HG02885 (cell line): ENCODE measurements around the gene ARHGAP10.
A peak's percentile ranks its signal among the peaks of the same experiment; 100 is the strongest.

Experiments
- ATAC-seq: cut with Tn5 transposase; IDR thresholded peaks from one replicate; pipeline ENCODE4 v1.9.1; 2021; ENCODE audit warnings: mild to moderate bottlenecking; ENCODE audit not compliant: unreplicated experiment, poor library complexity

ARHGAP10 gene

GRCh38 chr4:148054275-148054674 lies 322.4 kb downstream of the ARHGAP10 start:
- ATAC-seq, result no peak

DNA sequence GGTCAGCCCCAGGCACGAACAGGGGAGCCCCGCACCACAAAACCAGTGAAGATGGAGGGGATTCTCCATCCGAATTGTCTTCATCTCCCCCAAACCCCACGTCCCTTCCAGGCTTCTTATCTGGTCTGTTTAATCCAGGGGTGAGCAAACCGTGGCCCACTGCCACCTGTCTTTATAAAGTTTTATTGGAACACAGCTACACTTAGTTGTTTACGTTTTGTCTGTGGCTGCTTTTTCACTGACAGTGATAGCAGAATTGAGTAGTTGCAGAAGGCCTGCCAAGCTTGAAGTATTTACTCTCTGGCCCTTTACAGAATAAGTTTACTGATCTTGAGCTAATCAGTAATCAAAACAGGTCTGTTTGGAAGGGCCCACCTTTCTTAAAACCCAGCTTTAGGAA lies 324.0 kb downstream of the ARHGAP10 start:
- no peak for ATAC-seq

DNA sequence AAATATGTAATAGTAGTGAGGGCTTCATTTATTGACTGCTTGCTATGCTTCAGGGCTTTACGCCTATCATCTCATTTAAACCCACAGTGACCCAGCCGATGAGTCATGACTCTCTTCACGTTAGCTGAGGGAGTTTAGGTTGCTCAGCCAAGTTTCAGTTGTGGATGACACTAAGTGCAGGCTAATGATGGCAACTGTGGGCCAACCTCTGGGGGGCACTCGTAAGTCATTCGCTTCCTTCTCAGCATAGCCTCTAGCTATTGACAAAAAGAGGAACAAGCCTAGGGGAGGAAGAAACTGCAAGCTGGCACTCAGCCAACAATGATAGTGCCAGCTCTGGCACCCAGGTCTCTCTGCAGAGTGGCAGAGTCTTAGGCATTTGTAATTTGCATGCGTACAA lies 325.0 kb downstream of the ARHGAP10 start:
- ATAC-seq, result peak; percentile 81

DNA sequence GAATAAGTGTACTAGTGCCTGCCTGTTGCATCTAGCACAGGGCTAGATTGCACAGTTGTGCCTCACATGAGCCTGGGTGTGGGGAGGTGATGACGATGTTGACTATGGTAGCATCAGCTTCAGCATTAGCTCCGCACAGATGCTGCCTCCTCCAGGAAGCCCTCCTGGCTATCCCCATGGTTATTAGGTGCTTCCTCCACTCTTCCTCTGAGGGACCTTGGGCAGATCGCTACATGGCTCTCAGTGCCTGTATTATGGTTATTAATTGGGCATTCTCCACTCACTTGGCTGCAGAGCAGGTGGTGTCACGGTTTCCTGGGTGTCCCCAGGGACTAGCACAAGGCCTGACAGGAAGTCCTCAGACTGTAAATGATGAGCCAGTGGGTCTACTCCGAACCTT lies 325.6 kb downstream of the ARHGAP10 start:
- peak; percentile 44 for ATAC-seq

DNA sequence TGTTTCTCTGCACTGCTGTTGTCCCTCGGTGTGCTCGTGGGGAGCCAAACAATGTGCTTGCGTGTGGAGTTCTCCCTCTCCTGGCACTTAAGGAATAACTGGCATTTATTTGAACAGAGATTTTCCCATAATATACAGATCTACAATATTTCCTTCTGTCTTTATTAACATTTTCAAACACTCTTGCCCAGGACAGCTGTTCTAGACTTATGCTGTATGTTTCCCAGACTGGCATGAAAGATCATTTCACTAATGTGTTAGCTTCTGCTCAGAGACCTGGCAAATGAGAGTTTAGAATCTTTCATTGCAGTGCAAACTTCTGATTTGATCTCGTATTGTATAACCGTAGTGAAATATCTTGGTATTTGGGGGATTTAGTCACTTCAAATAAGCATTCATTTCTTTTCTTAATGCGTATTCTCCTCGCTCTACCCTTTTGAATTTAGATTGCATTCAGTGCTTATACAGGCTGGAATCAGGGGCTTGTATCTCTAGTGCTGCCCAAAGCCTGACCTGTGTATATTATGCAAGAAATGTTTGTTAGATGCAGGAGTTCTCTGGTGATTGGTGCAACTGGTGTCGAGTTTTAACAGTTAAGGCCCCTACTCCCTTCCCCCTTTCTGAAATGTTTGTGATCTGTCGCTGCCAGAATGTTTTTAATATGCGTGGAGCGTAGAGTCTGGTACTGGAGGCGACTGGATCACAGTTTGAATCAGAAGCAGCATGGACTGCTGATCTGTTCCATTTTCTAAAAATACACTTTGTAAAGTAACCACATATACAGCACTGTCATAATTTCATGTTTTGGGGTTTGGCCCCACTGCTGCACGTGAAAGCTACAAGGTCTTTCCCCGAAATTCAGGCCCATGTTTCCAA lies 326.3 kb downstream of the ARHGAP10 start:
- no peak for ATAC-seq

- ATAC-seq, result no peak
Observed at GRCh38 chr4:148059617-148060180, 327.8 kb downstream of the ARHGAP10 start.

DNA sequence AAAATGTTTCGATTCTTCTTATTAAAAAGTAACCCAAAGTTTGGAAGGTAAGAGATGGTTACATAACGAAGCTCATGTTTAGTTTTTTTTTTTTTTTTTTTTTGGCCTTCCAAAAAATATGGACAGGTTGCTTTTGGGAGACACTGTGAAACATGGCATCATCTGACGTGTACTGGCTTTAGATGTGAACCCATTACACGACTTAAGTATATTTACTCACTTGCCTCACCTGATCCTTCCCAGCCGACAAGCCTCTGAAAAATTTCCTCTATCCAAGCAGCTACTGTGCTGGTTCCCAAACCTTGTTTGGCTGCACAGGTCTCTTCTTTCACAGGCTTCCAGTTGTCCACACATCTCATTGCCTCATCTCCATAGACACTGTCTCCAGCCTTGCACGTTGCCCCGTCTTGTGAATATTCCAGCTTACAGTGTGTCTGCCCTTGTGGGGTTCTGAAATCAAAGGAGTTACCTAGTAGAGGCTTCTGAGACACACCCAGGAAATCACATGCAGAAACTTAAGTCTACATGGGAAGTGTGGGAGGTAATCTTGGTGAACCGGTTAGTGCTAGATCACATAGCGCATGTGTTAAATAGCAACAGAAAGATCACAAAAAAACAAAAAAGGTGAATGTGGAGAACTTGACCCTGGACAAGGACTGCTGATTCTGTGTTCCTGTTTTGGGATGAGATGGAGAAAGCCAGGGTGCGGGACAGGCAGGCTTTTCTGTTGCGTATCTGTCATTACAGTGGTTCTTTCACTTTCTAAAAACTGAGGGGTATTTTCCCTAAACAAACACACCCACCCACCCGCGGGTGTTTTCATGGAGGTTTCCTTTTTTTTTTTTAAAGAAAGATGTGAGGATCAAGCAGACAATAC lies 328.6 kb downstream of the ARHGAP10 start:
- ATAC-seq, result peak; percentile 28

DNA sequence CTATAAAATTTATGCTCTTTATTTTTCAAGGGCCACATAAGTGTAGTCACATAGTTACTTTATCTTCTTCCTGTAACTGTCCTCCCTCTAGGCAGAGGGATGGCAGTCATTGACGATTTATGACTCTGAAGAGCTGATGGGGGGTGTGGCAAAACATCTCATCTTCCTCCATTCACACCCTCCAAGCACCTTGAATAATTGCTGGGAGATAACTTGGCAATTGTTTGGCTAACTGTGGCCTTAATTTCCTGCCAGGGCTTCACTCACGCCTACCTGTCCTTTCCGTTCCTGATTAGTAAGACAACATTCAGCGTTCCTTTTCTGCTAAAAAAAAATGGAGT lies 329.2 kb downstream of the ARHGAP10 start:
- no peak for ATAC-seq

GRCh38 chr4:148061795-148062194 lies 329.9 kb downstream of the ARHGAP10 start:
- no peak for ATAC-seq

DNA sequence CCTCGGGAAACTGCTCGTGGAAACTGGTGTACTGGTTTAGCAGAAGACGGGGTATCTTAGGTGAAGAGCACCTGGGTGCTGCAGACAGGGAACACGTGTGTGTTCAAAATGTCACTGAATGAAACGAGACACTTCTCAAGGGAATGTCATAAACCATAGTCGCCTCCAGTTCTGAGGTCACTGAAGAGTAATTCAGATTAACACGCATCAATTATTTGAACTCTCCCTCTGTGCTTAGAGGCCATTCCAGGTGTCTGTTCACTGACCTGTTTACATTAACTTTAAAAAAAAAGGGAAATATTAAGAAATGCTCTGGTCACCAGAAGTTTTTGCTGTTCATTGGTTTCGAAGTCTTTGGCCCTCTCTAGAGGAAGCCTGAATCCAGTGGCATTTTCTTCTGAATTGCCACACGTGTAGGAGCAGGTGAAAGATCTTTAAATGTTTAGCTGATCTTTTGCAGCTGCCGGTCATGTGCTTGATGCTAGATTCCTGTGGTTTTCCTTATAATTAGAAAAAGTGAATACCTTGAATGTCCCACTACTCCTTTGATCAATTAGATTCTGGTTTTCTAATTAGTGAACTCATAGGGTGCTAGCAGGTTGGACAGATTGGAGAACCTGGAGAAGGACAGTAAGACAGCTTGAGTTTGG lies 330.5 kb downstream of the ARHGAP10 start:
- no peak for ATAC-seq

DNA sequence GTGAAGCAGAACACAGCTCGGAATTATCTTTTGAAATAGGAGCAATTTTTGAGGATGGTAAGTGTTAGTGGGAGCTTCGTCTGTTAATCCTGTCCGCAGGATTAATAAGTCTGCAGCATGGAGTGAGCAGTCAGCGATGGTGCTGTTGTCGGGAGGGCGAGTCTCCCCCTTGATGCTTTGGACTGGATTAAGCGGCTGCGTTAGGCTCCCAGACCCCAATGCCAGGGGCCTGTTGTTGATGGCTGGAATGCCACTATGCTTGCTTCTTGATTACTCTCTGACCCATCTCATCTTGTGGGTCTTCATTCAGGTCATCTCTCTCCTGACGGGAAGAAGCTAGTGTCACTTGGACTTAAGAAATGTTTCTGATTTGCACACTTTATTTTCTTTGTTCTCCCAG lies 332.6 kb downstream of the ARHGAP10 start:
- ATAC-seq, result no peak

DNA sequence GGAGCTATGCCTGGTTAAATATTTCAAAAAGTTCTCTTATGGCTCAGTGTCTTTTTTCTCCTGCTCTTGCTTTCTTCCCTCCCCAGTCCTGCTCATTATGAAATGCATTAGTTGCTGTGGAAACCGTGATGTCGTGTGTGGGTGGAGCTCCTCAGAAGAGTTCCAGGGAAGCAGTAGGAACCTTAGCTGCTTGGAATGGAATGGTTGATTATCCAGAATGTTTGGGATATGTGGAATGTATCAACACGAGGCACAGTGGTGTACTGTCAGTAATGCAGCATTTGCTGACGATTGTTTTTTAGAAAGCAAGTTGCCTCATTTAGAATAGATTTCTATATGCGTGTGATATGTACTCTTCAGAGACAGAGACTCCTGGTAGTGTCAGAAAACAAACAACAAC lies 333.2 kb downstream of the ARHGAP10 start:
- ATAC-seq, result no peak

DNA sequence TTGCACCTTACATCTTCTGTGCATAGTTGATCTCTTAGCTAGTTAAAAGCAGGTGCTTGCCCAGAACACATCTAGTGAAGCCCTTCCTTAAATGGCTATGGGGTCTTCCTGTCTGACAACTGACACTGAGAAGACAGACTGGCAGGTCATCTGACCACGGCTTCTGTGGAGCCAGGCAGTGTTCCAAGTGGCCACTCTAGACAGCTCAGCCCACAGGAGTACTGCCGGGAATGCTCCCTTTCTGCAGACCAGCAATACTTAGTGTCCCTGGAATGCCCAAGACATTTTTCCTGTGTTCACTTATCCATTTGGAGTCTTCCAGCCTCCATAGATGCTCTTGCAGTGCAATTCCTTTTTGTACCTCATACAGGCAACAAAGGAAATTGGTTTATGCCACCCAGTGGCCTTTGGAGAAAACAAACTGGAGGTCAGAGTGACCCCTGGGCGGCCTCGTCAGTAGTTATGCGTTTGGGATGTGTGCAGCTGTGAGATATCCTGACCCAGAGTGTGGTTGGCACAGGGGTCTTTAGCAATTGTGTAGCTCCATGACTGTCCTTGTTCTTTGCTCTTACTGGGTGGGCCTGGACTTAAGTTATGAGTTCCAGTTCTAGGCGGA lies 335.5 kb downstream of the ARHGAP10 start:
- ATAC-seq, result no peak

DNA sequence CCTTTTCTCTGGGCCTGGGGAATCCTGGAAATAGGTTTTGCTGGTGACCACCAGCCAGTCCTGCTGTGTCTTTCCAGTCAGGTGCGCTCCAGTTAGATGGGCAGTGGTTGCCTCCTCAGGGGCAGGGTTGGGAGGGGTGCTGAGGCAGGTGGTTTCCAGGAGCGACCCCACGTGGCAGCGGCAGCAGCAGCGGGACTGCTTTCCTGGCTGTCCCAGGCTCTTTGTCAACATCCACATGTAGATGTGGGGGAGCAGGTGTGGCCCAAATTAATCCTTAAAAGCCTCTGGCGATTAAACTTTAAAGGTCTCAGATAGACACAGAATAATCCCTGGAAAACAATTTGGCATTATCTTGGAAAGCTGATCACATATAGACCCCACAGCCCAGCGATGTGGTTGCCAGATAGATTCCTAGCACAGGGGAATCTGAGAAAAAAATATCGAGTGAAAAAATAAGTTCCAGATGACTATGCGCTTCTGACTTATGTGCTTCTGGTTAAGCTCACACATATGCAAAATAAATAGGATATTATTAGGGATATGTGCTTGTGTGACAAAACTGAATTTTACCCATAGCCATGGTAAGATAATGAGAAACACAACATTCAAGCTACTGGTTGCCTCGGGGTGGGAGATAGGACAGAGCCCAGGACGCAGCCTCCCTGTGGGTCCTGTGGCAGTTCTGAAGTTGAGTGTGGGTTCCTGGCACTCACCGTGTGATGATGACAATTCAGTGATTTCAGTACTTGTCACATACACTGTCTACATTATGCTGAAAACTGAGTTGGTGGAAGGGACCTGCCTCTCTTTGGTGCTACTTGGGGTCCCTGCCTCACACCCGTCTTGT lies 336.4 kb downstream of the ARHGAP10 start:
- ATAC-seq, result no peak

GRCh38 chr4:148069086-148069894 lies 337.4 kb downstream of the ARHGAP10 start:
- ATAC-seq, result no peak

DNA sequence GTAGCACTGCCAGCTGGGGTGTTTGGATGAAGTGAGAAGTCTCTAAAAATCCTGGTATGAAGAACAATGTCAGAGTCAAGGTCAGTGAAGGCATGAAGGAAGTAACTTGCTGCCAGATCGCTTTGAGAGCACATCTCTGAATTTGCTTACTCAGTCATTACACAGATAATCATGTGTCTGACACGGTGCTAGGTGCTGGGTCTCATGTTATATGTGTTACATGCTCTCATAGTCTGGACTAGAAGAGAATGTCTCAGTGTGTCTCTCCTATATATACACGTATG lies 337.9 kb downstream of the ARHGAP10 start:
- ATAC-seq, result no peak

- ATAC-seq, result no peak
Observed at GRCh38 chr4:148071009-148071408, 339.1 kb downstream of the ARHGAP10 start.

DNA sequence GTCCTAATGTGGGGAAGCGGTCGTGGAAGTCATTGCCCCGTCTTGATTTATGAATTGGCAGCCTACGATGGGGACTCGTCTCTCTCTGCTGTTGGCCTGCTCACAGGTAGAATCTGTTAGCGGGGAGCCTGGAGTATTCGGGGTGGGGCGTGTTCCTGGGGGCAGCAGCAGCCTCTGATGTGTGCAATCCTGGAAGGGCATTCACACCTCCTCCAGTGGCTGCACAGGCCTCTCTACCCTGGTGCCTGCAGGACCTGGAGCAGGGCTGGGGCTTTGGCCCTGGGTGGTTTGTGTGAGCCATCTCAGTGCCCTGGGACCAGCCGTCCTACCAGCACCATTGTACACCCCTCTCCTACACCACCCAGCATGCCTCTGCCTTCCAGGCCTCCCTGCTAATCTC lies 340.9 kb downstream of the ARHGAP10 start:
- ATAC-seq, result no peak

DNA sequence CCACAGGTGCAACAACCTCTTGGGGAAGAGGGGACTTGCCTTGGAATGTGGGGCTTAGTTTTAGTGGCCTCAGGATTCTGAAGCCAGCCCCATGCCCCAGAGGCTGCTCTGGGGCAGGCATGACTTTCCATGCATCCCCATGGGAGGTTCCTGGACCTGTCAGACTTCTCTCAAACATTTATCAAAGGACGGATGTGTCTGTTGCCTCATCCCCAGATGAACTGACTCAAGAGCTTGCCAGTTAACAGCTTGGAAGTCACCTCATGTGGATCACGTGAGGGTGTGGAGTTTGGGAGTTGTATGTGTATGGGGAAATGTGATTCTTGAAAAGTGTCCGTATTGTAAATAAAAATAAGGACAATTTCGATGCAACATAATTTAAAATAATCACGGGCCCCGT lies 341.5 kb downstream of the ARHGAP10 start:
- no peak for ATAC-seq
